HCT116 (cell line): ENCODE data around the gene ACER1. TPM values are rescaled to one million over a fixed set of nuclear protein-coding genes. Genes with fewer than 3 reads are reported as not detected.
A peak's percentile ranks its signal among the peaks of the same experiment; 100 is the strongest.

Experiments
- ATAC-seq: fragments of 200-7000 bp; cut with Tn5 transposase; 2 replicates; pipeline ENCODE4 v1.9.1; 2020; ENCODE audit warnings: mild to moderate bottlenecking, moderate library complexity
- BruUV-seq: library from RNA; stranded (reverse); fragments of 400-500 nt; replicated peaks from 2 replicates; lab custom pipeline; 2021; lab: Mats Ljungman, UMichigan
- CTCF ChIA-PET: fragments of 300-600 bp; sonication (Branson Sonifier 250); formaldehyde crosslinking; loops from one replicate; lab custom pipeline; 2021; ENCODE audit warnings: antibody characterized with exemption; lab: Charles Lee
- POLR2A ChIA-PET: fragments of 300-600, 350-600 bp; sonication (Branson Sonifier 250); formaldehyde crosslinking; loops from one replicate; lab custom pipeline; 2021; ENCODE audit warnings: antibody characterized with exemption; lab: Charles Lee
- RAD21 ChIA-PET, 2 experiments: fragments of 300-600 bp; sonication (Branson Sonifier 250); formaldehyde crosslinking; loops; one replicate each; lab custom pipeline; 2023; ENCODE audit warnings: low total read pairs in 2 of 2; ENCODE audit not compliant: uncharacterized antibody in 2 of 2, unreplicated experiment in 2 of 2, low non-redundant PET in 1 of 2; lab: Charles Lee
- DNase-seq: peaks from one replicate; pipeline ENCODE4 v3.0.0-alpha.2; 2010; ENCODE audit warnings: low read depth, low spot score
- H2AFZ ChIP-seq: fragments of 200-600 bp; shearing (Covaris generic), sonication (generic); 2 replicates; pipeline ENCODE4 v1.6.1; 2017; ENCODE audit warnings: low read depth, mixed run types, mixed read lengths, antibody characterized with exemption, low read length; ENCODE audit not compliant: poor library complexity, severe bottlenecking
- H3K27ac ChIP-seq: 2 replicates; pipeline ENCODE4 v1.5.1; 2012; ENCODE audit warnings: low read depth, low read length
- H3K27me3 ChIP-seq: fragments of 200-600 bp; sonication (generic); 2 replicates; pipeline ENCODE4 v1.6.1; 2016; ENCODE audit warnings: mixed run types, low read length, mixed read lengths; ENCODE audit not compliant: insufficient read depth
- H3K36me3 ChIP-seq, 2 experiments: fragments of 200-500 bp in 1 of 2; fragments of 200-600 bp in 1 of 2; sonication (Bioruptor generic) in 1 of 2; sonication (generic) in 1 of 2; 2 replicates each; pipeline versions ENCODE4 v1.5.1 to v1.6.1; 2014 to 2016; ENCODE audit warnings: low read length in 2 of 2, inconsistent platforms in 1 of 2, mixed read lengths in 1 of 2, mixed run types in 1 of 2; ENCODE audit not compliant: insufficient read depth in 2 of 2, control insufficient read depth in 1 of 2
- H3K4me1 ChIP-seq, 2 experiments: fragments of 200-600 bp in 1 of 2; sonication (generic) in 1 of 2; 2 replicates each; pipeline versions ENCODE4 v1.5.1 to v1.6.1; 2012 to 2017; ENCODE audit warnings: low read length in 2 of 2, inconsistent platforms in 1 of 2, mild to moderate bottlenecking in 1 of 2, mixed read lengths in 1 of 2, mixed run types in 1 of 2, moderate library complexity in 1 of 2; ENCODE audit not compliant: insufficient read depth in 2 of 2, control insufficient read depth in 1 of 2
- H3K4me2 ChIP-seq: fragments of 200-600 bp; sonication (generic); 2 replicates; pipeline ENCODE4 v1.6.1; 2017; ENCODE audit warnings: mixed run types, low read length, mixed read lengths
- H3K4me3 ChIP-seq, 2 experiments: fragments of 200-600 bp in 1 of 2; sonication (generic) in 1 of 2; replicated peaks in 1 of 2; 2 replicates each; pipeline ENCODE4 v1.5.1; 2011 to 2016; ENCODE audit warnings: low read length in 2 of 2, control low read depth in 1 of 2, low read depth in 1 of 2, mild to moderate bottlenecking in 1 of 2, mixed read lengths in 1 of 2, mixed run types in 1 of 2
- H3K79me2 ChIP-seq: fragments of 200-600 bp; sonication (generic); 2 replicates; pipeline ENCODE4 v1.6.1; 2017; ENCODE audit warnings: mild to moderate bottlenecking, mixed run types, low read length, moderate library complexity, mixed read lengths; ENCODE audit not compliant: insufficient read depth
- H3K9ac ChIP-seq: fragments of 200-600 bp; sonication (generic); 2 replicates; pipeline ENCODE4 v1.6.1; 2016; ENCODE audit warnings: low read length, mixed read lengths
- H3K9me2 ChIP-seq: fragments of 200-600 bp; sonication (generic), shearing (Covaris generic); 2 replicates; pipeline ENCODE4 v1.6.1; 2017; ENCODE audit warnings: mixed run types, mild to moderate bottlenecking, moderate library complexity; ENCODE audit not compliant: insufficient read depth
- H3K9me3 ChIP-seq, 2 experiments: fragments of 200-500 bp in 1 of 2; fragments of 200-600 bp in 1 of 2; sonication (Bioruptor generic) in 1 of 2; sonication (generic) in 1 of 2; 2 replicates each; pipeline ENCODE4 v1.6.1; 2014 to 2017; ENCODE audit warnings: low read length in 2 of 2, mixed read lengths in 2 of 2, inconsistent platforms in 1 of 2, low read depth in 1 of 2, mild to moderate bottlenecking in 1 of 2, mixed run types in 1 of 2, moderate library complexity in 1 of 2; ENCODE audit not compliant: control insufficient read depth in 1 of 2, insufficient read depth in 1 of 2
- H4K20me1 ChIP-seq: fragments of 200-600 bp; sonication (generic), shearing (Covaris generic); 2 replicates; pipeline ENCODE4 v1.6.1; 2017; ENCODE audit warnings: mixed run types, mild to moderate bottlenecking, moderate library complexity; ENCODE audit not compliant: insufficient read depth
- CEBPB ChIP-seq: IDR thresholded peaks from 2 replicates; pipeline ENCODE4 v1.6.1; 2012; ENCODE audit warnings: low read depth
- EGR1 ChIP-seq: IDR thresholded peaks from 2 replicates; pipeline ENCODE4 v1.6.1; 2012; ENCODE audit warnings: low read depth
- ELF1 ChIP-seq: IDR thresholded peaks from 2 replicates; pipeline ENCODE4 v1.6.1; 2012; ENCODE audit warnings: low read depth, borderline replicate concordance
- POLR2A ChIP-seq: IDR thresholded peaks from 2 replicates; pipeline ENCODE4 v1.7.0; 2011; ENCODE audit warnings: borderline replicate concordance; ENCODE audit not compliant: insufficient read depth, insufficient read length; ENCODE audit errors: extremely low read depth
- SIN3A ChIP-seq: IDR thresholded peaks from 2 replicates; pipeline ENCODE4 v1.6.1; 2012; ENCODE audit warnings: low read depth
- SRF ChIP-seq: IDR thresholded peaks from 2 replicates; pipeline ENCODE4 v1.6.1; 2012; ENCODE audit warnings: low read depth
- intact Hi-C: fragments of 100-400 bp; cut with micrococcal nuclease; formaldehyde crosslinking; loops from 2 replicates; pipeline ENCODE4 v1.10.0; 2022
- total RNA-seq: library from RNA; stranded (reverse); gene quantifications from one replicate; pipeline ENCODE4 v1.2.1, GENCODE V29; 2021; ENCODE audit not compliant: unreplicated experiment
- TF ChIP-seq, protein P1 (sequence below), 3 experiments: fragments of 200-600 bp in 1 of 3; sonication (generic) in 1 of 3; IDR thresholded peaks in 2 of 3; conservative IDR thresholded peaks in 1 of 3; 2 replicates each; pipeline ENCODE4 v1.5.1; 2012 to 2017; ENCODE audit warnings: low read depth in 2 of 3, low read length in 2 of 3, antibody characterized with exemption in 1 of 3, borderline replicate concordance in 1 of 3, control low read depth in 1 of 3, mild to moderate bottlenecking in 1 of 3, mixed read lengths in 1 of 3, mixed run types in 1 of 3, moderate library complexity in 1 of 3; ENCODE audit not compliant: insufficient read depth in 1 of 3
- TF ChIP-seq, protein P2 (sequence below): IDR thresholded peaks from 2 replicates; pipeline ENCODE4 v1.6.1; 2012

ACER1 gene
- total RNA-seq, 1 experiment from 2014 or later = not detected

DNA sequence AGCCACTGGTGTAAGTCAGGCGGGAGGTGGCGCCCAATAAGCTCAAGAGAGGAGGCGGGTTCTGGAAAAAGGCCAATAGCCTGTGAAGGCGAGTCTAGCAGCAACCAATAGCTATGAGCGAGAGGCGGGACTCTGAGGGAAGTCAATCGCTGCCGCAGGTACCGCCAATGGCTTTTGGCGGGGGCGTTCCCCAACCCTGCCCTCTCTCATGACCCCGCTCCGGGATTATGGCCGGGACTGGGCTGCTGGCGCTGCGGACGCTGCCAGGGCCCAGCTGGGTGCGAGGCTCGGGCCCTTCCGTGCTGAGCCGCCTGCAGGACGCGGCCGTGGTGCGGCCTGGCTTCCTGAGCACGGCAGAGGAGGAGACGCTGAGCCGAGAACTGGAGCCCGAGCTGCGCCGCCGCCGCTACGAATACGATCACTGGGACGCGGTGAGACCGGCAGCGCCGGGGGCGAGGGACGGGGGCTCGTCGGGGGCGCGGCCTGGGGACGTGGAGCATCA lies 39.2 kb upstream of the ACER1 start, which contains the start of gene ALKBH7 (continued):
- TF ChIP-seq SIN3A = no peak
- TF ChIP-seq EGR1 = peak; percentile 84
- no peak for TF ChIP-seq CEBPB
- peak; percentile 9 for TF ChIP-seq POLR2A
- no peak for TF ChIP-seq SRF

DNA sequence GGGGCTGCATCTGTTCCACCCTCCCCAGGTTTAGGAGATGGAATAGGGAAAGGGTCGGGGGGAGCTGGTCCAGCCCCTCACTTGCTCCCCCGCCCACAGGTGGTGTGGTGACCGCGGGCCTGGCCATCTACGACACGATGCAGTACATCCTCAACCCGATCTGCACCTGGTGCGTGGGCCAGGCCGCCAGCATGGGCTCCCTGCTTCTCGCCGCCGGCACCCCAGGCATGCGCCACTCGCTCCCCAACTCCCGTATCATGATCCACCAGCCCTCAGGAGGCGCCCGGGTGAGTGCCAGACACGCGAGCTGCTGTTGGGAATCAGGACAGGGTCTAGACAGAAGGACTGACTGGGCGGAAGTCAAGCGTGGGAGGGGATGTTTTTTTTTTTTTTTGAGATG lies 30.9 kb upstream of the ACER1 start:
- no TSS peak for BruUV-seq
- TF ChIP-seq, protein P1, sequence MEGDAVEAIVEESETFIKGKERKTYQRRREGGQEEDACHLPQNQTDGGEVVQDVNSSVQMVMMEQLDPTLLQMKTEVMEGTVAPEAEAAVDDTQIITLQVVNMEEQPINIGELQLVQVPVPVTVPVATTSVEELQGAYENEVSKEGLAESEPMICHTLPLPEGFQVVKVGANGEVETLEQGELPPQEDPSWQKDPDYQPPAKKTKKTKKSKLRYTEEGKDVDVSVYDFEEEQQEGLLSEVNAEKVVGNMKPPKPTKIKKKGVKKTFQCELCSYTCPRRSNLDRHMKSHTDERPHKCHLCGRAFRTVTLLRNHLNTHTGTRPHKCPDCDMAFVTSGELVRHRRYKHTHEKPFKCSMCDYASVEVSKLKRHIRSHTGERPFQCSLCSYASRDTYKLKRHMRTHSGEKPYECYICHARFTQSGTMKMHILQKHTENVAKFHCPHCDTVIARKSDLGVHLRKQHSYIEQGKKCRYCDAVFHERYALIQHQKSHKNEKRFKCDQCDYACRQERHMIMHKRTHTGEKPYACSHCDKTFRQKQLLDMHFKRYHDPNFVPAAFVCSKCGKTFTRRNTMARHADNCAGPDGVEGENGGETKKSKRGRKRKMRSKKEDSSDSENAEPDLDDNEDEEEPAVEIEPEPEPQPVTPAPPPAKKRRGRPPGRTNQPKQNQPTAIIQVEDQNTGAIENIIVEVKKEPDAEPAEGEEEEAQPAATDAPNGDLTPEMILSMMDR (IDR thresholded peaks at IDR 0.05 in 2 of 3, conservative IDR thresholded peaks at IDR 0.05 in 1 of 3; ENCODE audit: borderline replicate concordance in 1 of 3, insufficient read depth in 1 of 3, low read depth in 2 of 3, low read length in 2 of 3) = no peak
- TF ChIP-seq ELF1 = no peak
- TF ChIP-seq, protein P2, sequence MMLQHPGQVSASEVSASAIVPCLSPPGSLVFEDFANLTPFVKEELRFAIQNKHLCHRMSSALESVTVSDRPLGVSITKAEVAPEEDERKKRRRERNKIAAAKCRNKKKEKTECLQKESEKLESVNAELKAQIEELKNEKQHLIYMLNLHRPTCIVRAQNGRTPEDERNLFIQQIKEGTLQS = no peak

More for the DNA sequence above, 30.9 kb upstream of the ACER1 start:
- Histone ChIP-seq H3K9ac (no peak overlapping the region), H3K79me2 (peaks cover 17% of the 10 kb centered on the region; the same call in 1 of the 2 replicates), H3K4me2 (no peak overlapping the region), H3K4me3 (no peak overlapping the region), H3K9me2 (no peaks in the 10 kb centered on the region), H2AFZ (no peak overlapping the region), H3K36me3 (peaks cover 6 to 30% of the 10 kb centered on the region in 2 experiments), H3K27ac (no peak overlapping the region), H4K20me1 (no peaks in the 10 kb centered on the region), H3K9me3 (no peaks in the 10 kb centered on the region), H3K27me3 (no peaks in the 10 kb centered on the region), H3K4me1 (peaks cover 0 to 14% of the 10 kb centered on the region in 2 experiments; a peak in 3 of 4 replicates)
- CTCF ChIA-PET = no interaction called here
- POLR2A ChIA-PET = no interaction called here
- RAD21 ChIA-PET = no interaction called here
- DNase-seq = no peak
- intact Hi-C loops = no loop called here
- ATAC-seq = no peak
